GM19025 (cell line): ENCODE measurements around the gene KCNQ1OT1.

Experiments
- ATAC-seq: cut with Tn5 transposase; IDR thresholded peaks from one replicate; pipeline ENCODE4 v1.9.1; 2021; ENCODE audit warnings: mild to moderate bottlenecking, low read depth, moderate library complexity; ENCODE audit not compliant: unreplicated experiment

Gene KCNQ1OT1

DNA sequence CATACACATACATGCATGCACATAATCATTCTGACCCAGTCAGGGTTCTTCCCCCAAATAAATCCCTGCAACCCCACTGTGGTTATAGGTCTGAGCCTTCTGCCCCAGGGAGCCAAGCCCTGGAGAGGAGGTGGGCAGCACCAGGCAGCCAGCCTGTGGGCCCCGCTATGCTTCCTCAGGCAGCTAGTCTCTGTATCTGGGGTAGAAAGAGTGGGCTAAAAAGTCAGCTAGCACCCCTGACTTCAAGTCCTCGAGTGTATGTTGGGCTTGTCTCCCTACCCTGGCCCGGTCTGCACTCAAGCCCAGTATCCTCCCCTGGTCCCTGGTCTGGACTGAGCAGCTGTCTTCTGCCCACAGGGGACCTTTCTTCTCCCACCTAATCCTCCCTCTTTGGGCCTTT is 28.0 kb downstream of the KCNQ1OT1 start:
- ATAC-seq = no peak

DNA sequence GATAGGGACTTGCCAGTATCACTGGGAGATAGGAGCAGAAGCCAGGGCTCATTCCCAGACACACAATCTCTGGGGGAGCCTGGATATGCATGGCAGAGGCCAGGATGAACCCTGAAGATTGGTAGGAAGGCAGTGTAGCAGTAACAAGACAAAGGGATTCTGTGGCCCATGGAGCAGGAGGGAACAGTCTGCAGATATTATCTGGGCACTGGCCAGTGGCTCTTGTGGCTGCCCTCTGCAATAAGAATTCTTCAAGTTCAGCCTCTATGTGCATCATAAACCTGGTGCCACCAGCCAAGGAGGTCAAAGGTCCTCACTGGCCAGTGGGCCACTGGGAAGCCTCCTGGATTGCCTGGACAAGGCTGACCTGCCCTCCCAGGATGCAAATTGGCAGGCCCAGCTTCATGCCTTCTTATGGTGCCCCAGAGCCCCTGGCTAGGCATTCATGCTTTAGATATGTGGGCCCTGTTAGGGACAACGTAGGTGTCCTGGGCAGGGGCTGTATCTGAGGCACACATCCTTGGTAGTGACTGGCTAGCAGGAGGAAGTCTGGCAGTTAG is 29.2 kb downstream of the KCNQ1OT1 start:
- ATAC-seq = no peak

DNA sequence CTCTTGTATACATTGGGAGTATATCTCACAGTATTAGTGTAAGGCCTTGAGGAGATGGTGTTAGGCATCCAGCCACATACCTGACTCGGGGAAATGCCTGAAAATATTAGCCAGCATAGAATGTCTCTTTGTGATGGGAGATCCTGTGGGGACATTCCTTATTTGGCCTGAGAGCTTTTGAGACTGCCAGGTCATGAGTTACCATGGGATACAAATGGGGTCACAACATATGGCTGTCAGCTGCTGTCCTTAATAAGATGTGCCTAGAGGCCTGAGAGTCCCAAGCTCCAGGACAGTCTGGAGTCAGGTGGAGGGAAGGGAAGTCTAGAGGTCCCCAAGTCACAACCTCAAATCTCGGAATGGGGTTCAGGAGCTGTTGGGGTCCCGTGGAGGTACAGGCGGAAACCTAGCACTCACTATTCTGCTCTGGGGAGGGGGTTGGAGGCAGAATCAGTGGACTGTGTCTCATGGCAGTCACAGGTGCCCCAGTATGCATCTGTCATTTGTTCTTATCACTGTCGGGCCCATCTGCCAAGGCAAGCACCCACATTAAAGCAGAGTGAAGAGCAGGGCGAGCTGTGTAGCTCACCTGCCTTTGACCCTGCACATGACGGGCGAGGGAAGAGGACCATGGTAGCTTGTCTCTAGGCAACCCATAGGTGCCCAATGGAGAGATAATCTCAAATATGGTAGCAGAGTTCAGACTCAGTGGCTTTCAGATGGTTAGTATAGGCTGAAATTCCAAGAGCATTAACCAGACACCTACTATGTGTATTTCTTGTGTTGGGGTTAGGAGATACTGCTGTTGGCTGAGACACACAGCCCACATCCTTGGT is 29.9 kb downstream of the KCNQ1OT1 start:
- no peak for ATAC-seq

DNA sequence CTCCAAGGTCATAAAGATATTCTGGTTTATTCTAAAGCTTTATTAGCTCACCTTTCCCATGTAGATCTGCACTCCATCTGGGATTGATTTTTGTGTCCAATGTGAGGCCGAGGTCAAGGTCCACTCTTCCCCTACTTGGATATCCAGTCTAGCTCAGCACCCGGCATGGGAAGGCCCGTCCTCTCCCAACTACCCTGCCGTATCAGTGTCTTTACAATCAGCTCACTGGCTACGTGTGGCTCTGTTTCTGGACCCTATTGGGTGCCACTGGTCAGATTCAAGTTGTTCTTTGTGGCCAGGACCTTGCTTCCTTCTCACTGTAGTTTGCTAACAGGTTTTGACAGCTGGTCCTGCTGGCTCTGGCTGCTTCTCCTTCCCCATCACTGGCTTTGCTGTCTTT is 30.9 kb downstream of the KCNQ1OT1 start:
- ATAC-seq = no peak

DNA sequence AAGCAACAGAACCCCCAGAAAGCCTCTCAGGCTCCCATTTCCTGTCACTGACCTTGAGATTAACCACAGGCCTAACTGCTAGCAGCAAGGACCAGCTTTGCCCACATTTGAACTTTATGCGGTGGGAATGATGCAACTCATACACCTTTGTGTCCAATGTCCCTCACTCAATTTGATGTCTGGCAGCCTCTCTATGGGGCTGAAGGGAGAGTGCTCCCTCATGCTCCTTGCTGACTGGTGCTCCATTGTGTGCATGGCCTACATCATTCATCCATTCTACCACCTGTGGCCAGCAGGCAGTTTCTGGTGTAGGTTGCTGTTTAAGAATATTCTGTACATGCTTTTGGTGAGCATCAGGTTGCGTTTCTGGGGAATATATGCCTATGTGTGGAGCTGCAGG is 31.9 kb downstream of the KCNQ1OT1 start:
- ATAC-seq = no peak

DNA sequence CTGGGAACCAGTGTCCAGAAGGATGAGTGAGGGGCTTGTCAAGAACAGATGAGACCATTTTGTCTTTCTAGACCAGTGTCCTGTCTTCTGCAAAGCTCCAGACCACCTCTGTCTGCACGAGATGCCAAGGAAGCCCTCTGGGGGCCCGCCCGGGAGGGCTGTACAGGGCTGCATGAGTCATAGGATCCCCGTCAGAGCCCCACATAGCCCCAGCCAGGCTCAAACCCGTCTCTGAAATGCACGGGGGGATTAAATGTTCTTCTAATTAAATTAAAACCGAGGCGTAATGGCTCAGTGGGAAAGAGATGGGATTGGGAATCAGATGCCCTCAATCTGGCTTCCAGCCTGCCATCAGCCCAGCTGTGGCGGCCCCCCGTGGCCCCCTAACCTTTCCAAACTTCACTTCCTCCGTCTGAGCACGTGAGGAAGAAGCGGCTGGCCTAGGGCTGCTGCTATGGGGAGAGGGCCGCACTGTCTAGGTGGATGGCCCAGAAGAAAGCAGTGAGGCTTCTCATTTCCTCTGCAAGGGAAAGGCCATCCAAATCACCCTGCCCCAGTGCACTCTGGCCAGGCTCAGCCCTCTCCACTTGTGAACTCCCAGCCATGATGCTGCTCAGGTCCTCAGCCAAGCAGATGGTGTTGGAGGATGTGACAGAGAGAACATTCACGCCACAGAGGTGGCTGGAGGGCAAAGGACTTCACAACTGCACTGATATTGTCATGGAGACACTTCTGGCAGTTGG is 32.8 kb downstream of the KCNQ1OT1 start:
- ATAC-seq = no peak

DNA sequence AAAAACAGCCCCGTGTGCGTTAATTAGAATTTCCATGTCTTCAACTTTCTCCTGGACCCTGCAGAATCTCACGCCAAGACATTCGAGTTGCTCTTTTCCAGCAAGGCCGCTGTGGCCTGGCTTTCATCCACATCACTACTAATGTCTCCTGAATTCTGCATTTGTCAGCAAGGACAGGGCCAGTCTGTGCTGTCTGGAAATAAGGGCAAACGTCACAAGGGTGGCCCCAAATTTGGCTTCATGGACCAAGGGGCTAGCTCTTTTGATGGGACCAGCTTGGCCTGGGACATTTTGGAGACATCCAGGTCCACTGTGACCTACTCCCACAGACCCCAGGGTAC is 33.4 kb downstream of the KCNQ1OT1 start:
- ATAC-seq = no peak

DNA sequence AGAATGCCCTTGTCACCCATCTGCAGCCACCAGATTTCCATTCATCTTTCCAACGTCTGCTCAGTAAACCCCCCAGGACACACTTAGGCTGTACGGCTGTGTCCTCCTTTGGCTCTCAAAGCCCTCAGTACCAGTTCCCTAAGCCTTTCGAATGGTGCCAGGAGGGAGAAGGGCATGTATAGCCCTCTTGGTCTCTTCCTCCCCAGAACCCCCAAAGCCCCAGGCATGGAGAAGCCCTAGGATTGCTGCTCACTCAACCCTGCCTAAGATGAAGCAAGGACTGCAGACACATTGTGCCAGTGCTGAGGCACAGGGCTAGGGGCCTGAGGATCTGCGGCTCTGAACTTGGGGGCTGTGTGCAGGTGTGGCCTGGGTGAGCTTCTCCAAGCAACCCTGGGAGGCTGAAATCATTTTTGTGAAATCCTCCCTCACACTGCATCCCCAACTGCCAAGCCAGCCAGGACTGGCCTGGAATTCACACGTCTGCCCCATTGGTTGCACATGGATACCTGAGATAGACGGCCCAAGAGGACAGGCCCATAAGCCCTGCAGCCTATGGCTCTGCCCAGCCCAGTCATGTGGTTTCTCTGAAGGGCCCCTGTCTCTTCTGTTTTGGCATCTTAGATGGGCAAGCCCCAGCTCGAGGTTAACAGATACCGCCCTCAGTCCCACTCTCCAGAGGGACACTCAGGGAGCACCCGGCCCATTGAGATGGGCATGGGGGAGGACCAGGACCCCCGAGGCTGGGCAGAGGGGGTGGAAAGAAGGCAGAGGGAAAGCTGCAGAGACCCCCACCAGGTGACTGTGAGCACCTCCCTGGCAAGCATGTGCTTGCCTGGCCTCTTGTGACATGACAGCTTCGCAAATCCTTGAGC is 34.0 kb downstream of the KCNQ1OT1 start:
- ATAC-seq = no peak

DNA sequence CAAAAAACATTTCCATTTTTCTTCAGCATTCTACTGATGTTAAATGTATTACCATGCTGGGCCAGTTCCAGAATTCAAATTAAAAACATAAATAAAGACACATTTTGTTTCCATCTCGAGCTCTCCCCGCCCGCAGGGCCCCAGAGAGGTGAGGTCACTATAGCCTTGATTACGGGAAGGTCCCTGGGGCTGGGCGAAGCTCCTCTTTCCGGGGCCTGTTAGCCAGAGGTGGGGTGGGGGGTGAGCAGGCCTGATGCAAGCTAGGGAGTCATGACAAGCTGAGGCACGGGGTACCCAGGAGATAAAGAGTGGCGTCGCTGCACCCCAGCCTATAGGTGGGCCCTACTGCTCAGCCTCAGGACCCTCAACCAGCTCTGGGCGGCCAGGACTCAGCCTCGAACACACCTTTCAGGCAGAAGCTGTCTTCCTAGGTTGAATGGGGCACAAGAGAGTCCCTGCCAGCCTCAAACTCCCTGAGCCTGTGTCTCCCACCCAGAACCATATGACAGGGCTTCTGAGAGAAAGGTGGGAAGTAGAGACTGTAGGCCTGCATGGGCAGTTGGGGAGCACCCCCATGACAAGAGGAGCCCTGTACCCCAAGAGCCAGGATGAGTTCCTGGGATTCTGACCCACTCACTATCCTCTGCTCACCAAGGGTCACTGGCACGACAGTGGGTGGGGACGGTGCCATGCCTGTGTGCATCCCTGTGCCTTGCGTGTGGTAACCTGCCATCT is 34.8 kb downstream of the KCNQ1OT1 start:
- no peak for ATAC-seq

DNA sequence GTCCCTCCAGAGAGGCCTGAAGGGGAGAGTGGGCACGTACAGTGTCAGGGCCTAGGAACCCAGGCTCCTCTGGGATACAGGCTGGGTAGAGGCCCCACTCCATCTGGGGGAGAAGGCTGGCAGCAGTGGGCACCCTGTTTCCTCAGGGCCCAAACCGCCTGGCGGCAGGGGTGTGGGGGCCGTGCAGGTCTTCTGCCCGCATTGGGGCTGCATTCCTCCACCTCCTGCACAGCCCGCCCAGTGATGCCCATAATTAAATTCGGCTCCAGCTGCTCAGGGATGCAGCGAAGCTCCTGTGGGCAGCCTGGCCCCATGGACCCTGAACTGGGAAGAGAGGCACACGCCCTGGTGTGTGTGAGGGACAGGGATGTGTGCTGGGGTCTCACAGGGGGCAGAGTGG is 35.4 kb downstream of the KCNQ1OT1 start:
- no peak for ATAC-seq

DNA sequence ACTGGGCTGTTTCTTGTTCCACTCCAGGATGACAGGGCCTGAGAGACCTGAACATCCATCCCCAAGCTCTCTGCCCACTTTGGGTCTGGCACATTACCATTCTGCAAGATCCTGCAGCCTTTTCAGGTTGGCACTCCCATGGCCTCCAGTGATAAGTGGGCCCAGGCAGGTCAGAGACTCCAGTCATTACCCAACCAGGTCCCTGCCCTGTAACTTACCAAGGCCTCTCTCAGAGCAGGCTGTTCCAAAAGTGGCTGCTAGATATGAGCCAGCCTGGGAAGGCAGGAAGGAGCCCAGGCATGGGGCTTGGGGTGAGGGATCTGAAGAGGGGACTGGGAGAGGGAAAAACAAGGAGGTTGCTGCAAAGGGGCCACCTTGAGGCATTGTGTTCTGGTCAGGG is 35.9 kb downstream of the KCNQ1OT1 start:
- no peak for ATAC-seq

DNA sequence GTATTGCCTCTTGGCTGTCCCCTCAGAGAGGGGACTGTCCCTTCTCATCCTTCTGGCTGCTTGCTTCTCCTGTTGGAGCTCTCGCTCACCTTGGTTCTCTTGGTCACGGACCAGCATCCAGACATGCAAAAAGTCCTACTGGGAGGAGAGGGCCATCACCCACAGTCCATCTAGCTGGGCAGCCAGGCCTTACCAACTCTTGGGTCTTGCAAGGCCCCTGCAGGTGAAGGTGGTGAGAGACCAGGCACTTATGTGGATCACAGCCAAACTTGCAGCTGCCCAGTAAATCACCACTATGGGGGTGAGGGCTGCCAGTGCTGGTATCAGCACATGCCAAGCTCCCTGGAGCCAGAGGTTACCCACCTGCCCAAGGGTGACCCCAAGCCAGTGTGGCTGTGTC is 36.3 kb downstream of the KCNQ1OT1 start:
- no peak for ATAC-seq

DNA sequence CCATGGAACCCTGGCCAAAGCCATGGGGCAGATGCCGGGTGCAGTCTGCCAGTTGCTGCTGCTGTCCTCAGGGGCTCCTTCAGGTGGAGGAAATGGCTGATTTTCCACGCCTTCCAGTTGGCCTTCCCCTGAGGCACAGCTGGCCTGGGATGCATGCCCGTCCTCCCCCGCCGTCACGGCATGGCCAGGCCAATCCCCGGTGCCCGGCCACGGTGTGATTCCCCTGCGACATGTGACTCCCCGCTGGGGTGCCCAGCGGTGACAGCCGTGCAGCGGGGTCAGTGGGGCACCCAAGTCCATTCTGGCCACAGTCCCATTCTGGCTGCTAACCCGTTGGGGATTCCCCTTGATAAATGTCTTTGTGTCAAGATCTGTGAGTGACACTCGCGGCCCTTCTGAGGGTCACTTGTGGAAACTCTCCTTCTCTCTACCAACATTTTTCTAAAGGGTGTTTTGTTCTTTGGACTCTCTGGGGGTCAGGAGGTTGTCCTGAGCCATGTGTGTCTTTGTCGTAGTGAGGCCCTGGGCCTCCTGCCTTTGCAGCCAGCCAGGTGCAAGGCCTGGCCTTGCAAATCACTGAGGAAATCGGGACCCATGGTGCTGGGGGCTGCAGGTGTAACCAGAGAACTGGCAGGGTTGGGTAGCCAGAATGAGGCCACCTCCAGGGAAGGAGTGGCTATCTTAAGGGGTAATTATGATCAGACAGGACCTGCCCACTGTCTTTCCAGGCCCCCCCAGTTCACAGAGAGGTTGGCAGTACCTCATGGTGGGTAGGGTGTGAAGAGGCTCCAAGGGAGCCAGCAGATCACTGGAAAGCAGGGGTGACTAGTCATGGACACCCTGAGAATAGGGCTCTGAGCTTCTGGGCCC is 37.1 kb downstream of the KCNQ1OT1 start:
- no peak for ATAC-seq

DNA sequence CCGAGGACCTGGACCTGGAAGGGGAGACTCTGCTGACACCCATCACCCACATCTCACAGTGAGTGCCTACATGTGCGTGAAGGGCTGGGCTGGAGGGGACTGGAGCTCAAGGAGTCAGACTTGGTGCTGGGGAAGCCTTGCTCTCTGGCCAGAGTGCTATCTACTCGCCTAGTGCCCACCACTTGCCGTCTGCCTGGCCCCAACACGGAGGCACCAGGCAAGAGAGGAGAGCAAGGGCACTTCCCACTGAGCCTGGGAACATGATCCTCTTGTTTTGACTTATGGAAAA is 37.8 kb downstream of the KCNQ1OT1 start:
- ATAC-seq = no peak

DNA sequence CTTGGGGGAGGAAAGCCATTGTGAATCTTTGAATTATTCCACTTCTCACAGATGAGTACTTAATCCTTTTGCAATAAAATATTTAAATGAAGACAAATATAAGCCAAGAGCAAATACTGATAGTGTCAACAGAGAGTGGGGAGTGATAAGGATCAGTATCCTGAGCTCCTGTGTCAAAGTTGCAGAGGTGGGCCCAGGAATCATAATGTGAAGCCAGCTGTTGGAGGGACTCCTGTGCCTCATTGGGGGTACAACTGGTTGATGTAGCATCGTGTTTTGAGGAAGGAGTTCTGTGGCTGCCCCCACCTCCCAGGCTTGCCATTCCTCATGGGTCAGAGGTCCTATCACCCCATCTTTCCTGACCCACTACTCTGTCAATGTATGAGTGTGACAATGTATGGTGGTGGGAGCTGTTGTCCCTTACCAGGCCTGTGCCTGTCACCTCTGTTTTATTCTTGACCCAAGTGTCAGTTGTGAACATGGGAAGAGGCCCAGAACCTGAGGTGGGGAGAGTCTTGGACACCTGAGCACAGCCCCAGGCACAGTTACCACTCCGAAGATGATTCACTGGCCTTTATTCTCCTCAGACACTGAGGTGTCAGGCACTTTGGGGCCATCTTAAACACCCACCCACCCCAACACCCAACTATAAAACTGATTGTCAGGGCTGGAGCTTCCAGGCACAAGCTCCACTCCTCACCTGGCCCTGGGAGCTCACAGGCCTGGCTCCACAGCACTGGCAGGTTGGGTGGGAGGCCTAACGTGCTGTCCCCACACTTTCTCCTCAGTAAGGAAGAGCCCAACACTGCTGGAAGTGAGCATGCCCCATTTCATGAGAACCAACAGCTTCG is 38.4 kb downstream of the KCNQ1OT1 start:
- no peak for ATAC-seq

DNA sequence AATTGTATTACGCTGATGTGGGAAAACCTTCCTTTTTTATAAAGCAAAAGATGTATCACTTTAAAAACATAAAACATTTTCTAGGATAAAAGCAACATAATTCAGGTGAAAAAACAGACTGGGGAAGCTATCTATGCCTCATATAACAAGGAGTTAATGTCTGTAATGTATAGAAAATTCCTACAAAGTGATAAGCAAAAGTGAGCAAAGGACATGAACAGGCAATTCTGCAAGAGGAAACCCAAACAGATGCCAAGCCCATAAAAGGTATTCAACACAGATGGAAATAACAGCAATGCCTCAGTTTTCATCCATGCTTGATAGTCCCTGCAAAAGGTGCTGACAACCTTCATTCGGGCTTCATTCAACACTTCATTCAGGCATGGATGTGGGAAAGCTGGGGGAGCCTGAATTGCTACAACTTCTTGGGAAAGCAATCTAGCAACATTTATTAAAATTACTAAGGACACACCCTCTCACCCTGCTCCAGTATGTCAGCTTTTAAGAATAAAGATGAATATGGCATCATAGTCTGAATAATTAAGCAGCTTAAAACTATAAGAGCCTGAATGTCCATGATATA is 39.3 kb downstream of the KCNQ1OT1 start:
- ATAC-seq = no peak

DNA sequence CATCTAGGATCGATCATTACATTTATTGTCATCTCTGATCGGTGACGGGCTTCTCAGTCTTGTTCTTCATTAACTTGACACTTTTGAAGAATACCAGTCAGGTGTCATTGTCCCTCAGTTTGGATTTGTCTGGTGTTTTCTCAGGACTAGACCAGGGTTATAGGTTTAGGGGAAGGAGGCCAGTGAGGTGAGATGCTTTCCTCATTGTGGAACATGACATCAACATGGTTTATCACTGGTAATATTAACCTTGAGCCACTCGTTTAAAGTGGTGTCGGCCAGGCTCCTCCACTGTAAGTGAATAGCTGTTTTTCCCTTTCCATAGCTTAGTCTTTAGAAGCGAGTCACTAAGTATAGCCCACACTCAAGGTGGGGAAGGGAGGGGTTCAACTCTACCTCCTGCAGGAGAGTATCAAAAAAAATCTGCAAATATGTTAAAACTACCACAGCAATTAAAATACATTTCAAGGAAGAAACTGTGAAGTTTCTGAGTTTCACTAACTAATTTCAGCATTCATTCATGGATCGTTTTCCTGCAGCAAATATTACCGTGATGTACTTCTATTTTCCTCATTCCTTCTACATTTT is 42.0 kb downstream of the KCNQ1OT1 start:
- no peak for ATAC-seq

DNA sequence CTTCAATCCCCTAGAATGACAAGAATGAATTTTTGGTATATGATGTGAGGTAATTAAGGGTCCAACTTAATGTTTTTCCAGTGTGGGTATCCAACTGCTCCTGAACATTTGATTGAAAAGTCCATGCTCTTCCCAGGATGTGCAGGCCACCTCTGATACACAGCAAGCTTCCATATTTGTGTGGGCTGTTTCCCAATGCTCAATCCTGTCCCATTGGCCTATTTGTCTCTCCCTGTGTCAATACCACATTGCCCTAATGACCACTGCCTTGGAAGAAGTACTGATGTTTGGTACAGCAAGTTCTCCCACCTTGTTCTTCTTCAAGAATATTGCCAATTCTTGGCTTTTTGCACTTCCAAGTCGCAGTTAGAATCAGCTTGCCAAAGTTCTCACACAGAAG is 42.9 kb downstream of the KCNQ1OT1 start:
- ATAC-seq = no peak
